Suppressor macrophage (primary cell): ENCODE data around the gene NSF.

Experiments
- DNase-seq, 4 experiments: peaks; one replicate each; pipeline ENCODE4 v3.0.0-alpha.2; 2020 to 2022

NSF gene

DNA sequence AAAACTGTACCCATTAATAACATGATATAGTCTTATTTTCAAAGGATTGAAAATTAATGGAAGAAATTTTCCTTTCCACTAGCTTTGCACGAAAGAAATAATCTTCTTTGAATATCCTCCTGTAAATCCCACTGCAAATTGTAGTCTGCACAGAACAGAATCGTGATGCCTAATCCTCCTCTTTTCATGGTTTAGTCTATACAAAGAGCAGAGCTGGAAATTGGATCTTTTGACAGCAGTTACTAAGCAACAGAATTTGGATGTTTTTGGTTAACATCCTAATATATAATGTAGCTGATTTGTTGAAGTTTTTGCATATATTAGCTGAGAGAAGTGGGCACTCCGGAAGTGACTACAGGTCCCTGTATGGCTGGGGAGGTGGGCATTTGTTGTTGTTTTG is 129.4 kb downstream of the NSF start:
- no peak for DNase-seq

DNA sequence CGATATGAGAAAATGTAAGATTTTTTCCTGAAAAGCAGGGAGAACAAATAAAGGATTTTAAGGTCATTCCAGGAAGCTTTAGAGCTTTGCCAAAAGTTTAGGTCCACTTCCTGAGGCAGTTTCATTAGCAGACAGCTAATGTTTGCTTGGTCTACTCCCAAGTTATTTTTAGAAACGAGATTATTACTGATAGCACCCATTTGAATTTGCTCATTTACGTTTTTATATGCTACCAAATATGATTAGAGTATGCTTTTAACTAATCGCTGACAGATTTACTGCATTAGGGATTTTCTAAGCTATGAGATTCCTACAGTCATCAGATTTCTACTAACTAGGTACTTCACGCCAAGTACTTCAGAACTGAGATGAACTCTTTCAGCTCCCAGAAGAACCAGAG is 129.9 kb downstream of the NSF start:
- DNase-seq, result no peak

DNA sequence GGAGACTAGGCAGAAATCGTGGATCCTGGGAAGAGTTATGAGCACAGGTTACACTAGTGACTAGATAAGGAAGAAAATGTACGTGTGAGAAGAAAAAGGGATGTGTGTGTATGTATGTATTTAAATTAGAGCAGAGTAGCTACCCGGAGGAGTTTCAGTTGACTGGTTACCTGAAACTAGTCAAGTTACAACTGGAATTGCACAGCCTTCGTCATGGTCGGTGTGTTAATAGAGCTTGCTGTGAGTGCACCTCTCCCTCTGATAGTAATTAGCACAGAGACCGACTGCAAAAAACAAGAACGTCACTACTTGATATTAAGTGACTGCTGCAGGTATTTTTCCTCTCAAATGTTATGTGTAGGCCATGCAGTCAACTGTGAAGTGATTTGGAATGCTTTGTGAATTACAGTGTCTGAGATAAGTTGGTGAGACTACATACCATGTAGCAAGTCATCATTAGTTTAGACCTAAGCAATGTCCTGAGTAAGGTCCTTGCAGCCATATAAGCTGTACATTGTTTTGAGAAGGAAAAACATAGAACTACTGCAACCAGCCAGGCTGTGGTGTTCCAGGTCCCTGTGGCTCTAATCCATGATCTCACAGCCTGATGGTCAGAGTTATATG is 132.3 kb downstream of the NSF start:
- no peak for DNase-seq

DNA sequence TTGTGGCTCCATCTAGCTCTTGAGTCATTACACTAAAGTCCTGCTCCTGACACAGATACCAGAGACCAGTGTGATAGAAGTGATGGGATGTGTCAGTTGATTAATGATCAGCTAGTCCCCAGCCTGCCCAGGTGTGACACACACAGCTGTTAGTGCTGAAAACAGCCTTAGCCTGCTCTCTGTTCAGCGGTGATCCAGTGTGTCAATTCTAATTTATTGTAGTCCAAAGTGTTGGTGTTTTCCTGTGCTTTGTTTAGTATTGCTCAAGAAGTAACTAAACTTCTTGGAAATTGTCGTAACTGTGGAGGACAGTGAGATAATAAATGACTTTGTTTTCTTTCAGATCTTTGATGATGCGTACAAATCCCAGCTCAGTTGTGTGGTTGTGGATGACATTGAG is 135.7 kb downstream of the NSF start:
- DNase-seq, result no peak

DNA sequence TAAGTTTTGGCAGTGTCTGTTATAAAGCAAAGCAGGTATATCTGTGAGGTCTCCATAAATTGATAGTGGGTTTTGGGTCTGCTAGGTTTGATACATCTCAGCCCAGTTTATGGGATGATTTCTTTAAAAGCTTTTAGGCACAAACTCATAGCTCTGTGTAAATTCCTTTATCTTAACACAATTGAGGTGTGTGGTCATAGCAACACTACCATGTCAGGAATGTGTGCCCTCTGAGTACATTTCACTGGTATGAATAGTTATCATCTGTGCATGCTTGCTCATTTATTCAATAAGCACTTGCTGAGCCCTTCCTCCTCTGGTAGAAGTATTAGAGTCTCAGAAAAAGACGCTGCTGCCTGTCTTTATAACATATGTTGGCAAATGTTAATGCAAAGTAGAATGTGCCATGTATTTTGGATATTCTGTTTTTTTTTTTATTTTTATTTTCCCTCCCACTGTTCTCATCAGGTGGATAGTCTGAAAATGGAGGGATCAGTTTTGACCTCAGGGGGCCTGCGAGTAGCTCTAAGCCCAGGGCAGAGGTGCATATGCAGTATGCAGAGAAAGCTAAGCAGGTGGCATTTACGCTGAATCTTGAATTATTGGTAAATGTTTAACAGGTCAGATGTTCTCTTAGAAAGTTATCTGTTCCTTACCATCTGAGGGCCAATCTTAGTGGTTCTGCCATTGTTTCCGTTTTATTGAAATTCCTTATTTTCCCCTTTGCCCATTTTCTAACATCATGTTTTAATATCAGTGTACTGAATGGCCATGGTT is 137.3 kb downstream of the NSF start:
- DNase-seq, result no peak

DNA sequence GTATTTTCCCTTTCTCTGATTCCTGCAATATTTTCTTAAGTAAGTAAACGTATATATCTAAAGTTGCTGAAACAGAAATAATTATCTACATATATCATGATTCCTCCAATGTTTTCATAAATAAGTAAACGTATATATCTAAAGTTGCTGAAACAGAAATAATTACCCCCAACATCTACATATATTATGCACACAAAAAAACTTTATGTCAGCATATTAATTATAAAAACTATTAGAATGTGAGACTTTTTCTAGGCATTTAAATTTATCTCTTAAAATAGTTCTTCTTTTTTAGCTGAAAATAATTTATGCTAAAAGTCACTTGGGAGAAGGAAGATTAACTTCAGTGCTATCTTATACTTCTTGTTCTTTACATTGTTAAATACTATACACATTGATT is 139.6 kb downstream of the NSF start:
- DNase-seq, result no peak

DNA sequence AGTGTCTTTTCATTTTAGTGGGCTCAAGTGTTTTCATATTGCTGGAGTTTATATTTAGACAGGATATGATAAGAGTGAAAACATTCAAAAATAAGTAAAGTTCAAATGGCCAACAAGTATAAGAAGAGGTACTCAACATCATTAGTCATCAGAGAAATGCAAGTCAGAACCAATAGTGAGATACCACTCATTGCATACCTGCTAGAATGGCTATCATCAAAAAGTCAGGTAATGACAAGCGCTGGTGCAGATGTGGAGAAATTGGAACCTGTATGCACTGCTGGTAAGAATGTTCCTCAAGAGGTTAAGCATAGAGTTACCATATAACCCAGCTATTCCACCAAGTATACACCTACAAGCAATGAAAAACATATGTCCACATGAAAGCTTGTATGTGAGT is 140.2 kb downstream of the NSF start:
- DNase-seq, result no peak

DNA sequence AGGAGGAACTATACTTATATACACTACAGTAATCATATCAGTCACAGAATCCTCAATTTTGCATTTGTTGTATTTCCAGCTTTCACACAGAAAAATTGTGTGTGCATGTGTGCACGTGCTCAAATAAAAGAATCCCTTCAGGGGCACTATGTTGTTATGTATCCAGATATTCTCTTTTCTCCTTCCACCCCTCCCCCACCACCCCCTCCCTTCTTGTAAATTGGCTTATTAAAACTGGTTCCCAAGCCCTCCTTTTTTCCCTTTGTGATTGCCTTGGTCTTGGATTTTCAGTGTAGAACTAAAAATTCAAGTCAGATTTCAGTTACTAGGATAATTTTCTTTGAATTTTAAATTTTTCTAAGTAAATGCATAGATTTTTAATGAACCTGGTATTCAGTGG is 141.7 kb downstream of the NSF start:
- no peak for DNase-seq

DNA sequence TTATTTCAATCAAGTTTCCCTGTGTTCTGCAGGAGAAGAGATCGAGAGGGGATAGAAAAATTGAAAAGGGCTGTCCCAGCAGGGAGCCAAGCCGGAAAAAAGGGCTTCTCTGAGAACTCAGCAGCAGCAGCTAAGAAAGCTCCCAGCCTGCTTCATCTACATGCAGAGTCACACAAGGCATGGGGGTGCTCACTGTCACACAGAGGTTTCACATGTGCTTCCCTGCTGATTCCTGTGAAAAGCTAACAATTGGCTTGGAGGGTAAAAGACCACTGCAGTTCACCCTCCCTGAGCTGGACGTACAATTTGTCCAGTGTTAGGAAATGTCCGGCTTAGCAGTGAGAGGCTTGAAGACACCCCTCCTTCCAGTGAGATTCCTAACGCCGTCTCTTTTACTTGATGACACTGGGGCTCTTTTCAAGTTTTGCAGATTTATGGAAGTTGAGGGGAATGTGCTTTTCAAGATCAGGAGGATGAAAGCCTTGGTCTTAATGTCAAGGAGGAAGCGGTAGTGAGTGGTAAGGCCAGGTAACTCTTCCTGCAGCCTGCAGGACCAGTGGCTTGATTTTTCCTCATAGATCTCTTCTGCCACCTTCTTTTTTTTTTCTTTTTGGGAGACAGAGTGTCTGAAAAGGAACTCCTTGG is 142.4 kb downstream of the NSF start:
- DNase-seq, result no peak

DNA sequence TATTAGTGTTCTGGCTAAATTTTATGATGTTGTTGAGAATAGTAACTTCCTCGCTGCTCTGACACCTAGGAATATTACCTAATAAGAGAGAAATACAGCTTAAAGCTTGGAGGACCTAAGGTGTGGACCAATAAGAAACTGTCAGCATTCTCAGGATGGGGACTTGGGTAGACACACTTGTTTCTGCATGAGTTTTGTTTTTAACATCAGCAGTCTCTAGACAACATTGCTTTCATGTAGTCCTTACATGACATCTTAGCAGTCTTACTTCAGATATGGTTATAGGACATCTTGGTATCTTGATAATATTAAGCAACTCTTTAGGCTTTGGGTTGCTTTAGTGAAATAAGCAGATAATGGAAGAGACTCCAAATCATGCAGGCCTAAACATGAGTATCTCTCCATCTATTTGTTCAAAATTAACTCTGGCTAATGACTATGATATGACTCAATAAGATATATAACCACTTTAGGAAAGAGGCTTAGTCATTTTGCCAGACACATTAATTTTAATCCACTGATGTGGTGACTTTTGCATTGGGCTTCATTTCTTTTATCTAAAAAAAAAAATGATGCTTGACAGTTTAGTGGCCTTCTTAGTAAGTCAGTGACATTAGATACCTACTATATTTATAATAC is 143.5 kb downstream of the NSF start:
- no peak for DNase-seq

DNA sequence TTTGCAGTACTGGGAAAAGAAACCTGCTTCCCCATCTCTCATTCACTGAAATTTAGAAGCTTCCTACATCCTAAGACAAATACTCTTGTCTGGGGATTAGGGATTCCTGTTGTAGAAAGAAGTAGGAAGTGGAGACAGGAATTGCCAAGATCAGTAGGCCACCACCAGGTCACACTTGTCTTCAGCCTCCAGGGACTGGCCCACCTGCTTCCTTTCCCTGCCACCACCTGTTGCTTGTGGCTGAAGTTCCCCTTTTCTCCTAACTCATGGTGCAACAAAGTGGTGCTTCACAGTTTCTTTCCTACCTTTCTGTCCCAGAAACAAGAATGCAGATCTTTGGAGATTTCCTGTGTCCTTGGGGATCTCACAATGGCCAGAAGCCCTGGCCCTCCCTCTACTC is 145.6 kb downstream of the NSF start:
- peak in 1 of 4 experiments; percentile 2 for DNase-seq

DNA sequence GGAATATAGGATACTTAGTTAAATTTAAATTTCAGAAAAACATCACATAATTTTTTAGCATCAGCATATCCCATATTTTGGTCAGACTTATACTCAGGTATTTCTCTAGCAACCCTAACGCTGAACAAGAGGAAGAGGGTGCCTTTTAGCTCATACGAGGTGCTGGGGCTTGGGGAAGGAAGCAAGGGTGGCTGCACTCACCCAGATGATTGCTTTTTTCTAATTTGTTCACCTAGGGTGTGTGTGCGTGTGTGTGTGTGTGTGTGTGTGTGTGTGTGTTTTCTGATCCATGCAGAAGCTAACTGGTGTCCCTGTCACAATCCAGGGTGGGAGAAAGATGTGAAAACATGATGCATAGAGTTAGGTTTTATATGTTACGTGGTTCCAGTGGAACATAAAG is 146.9 kb downstream of the NSF start:
- no peak for DNase-seq

DNA sequence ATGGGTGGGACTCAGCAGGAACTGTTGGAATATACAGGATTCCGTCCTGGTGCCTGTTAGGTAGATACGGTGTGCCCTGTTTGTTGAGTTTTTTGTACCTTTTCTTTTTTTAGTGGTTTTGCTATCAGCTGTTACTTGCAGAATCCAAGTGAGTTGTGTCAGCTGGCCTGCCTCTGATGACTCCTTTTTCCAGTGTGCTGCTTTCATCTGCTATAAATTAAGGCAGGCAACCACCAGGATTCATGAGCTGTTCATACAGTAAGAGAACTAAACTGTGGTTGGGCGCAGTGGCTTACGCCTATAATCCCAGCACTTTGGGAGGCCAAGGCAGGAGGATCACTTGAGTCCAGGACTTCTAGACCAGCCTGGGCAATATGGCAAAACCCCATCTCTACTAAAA is 148.1 kb downstream of the NSF start:
- no peak for DNase-seq

DNA sequence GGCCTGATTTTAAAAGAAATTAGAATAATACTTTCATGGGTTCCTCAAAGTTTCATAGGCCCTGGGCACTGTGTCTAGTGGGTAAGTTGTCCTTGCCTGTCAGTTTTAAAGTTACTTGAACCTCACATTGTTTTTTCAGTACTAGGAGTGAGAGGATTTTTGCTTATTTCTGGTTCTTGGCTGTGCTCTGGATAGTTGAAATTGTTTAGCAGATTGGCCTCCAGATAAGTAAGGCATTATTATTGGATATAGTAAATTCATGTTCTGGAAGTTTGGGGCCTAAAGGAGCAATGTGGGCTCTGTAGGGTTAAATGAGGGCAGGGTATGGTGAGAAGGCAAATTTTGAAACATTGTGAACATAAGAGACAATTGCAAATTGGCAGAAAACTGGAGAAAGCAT is 149.5 kb downstream of the NSF start:
- no peak for DNase-seq

DNA sequence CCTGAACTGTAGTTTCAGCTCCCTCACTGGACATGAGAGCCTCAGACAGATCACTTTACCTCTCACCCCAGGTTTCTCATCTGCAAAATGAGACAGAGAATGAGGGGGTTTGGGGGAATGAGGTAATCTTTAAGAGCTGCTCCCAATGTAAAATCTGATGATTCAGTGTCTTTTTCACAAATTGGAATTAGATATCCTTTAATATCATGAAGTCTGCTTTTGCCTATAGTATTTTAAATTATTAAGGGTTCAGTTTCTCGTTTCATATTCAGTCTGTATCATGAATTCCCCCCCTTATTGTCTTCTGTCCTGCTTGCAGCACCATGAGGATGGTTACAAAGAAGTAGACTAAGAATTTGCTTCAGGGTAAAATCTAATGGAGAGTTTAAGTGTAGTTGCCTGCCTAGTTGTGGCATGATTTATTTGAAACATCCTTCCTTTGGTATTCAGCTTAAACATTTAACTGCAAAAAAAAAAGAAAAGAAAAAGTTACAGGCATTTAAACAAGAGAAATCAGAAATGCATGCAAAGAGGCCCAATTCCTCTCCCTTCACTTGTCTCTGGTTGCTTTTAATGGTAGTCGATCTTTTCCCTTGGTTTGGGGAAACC is 150.8 kb downstream of the NSF start:
- DNase-seq, result no peak

DNA sequence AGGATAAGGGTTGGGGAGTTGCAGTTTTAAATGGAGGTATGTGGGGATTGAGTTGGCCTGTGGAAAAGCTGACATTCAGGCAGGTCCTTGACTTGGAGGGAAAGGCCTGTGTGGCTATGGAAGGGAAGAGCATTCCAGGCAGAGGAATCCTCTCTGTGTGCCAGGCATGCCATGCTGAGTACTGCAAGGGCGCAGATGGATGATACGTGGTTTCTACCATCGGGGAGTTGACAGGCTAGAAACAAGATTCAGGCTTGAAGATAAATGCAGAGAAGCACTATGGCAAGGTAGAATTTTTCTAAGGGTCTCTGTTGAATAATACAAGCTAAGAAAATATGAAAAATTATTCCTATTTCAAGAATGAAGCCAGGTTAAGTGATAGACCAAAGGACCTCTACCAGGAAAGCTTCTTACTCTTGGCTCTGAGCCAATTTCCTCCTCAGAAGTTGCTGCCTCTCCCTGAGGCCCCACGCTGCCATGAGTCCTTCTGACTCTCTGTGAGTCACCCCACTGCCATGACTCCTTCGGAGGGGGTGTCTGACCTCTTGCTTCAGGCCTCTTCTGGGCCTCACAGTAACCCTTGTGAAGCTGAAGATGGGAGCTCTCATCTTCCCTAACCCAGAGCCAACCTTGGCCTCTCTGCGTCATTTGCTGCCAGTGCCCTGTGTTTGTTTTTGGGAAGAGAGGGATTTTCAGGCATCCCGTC is 152.2 kb downstream of the NSF start:
- peak; percentile 77 to 92 (median 86) for DNase-seq

DNA sequence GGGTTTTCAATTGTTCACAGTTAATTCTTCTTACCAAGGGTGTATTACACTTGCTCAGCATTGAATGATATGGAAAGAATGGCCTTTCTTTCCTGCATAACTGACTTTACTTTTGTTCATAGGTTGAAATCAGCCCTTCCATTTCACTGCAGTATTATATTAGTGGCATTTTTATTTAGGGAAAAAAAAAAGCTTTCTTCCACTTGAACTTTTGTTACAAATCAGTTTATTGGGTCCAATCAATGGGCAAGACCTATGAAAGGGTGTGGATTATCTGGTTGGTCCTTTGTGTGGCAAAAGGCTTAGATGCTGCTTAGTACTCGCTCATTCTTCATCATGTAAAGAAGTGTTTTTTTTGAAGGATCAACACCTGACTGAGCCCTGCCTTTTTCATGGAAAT is 154.0 kb downstream of the NSF start:
- DNase-seq, result no peak

DNA sequence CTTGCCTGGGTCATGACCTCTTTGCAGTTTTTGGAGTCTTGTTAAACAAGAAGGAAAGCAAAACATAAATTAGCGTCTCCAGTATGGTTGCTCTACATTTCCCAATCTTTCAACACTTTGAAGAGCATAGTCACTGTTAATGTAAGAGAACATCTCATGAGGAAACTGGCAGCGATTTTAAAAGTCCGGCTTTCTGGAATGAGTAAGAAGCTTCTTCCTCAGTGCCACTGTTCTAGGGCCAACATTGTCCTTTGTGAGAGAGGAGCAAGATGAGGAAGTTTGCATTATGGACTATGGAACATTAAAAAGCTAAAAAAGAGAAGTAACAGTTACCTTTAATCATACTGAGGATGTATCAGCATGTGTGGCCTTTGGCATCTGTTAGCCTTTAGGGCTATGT is 154.9 kb downstream of the NSF start:
- peak; percentile 37 to 74 (median 48) for DNase-seq

DNA sequence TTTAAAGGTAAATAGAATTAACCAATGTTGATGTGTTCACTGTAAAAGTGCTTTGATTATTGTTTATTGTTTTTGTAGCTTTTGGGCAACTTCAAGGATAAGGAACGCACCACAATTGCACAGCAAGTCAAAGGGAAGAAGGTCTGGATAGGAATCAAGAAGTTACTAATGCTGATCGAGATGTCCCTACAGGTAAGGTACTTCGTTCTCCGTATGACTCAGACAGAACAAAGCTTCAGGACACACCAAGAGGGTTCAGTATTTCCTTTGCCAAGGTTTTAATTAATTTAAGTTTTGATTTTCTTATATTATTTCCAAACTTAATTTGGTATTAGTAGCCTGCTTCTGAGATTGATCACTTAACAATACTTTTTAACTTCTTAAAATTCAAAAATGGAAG is 161.0 kb downstream of the NSF start:
- no peak for DNase-seq

DNA sequence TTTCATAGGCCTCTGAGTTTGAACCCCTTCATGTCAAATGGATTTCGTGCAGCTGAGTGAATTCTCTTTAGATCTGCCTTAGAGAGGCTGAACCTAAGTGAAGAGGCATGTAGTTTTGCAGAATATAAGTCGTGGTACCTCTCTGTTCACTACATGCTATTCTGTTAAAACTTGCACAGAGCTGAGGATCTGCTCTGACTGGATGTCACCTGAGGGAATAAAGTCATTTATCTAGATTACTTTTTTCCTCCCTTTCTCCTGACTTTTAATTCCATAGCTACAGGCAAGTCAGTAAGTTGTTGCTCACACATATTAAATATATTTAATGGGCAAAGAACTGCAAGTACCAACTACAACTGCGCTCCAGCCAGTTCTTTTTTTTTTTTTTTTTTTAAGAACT is 163.3 kb downstream of the NSF start:
- DNase-seq, result no peak

DNA sequence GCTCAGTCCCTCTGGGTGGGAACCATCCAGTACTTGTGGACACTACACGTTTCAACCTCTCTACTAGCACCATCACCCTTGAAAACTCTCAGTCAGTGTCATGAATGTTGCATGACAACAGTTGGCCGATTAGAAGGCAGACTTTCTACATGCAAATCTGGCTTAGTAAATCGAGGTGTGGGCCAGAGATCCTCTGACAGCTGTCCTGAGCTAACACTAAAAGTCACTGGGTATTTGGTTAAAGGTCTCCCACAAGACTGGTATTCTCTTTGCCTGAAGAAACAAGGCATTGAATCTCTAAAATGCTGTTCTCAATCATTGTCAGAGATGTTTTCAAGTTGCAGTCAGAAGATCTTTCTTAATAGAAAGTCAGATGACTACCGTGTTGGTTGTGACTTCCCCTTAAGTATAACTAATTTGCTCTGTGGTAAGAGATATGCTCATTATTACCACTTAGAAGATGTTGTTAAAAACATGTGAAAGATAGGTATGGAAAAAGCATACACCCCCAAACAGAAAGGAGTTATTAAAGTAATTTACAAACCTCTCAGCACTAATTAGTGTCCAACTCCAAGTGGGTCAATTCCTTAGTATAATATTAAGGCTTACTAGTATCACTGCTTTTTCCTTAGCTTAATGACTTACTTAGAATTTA is 165.7 kb downstream of the NSF start:
- peak in 3 of 4 experiments; percentile 14 to 56 (median 50) for DNase-seq

DNA sequence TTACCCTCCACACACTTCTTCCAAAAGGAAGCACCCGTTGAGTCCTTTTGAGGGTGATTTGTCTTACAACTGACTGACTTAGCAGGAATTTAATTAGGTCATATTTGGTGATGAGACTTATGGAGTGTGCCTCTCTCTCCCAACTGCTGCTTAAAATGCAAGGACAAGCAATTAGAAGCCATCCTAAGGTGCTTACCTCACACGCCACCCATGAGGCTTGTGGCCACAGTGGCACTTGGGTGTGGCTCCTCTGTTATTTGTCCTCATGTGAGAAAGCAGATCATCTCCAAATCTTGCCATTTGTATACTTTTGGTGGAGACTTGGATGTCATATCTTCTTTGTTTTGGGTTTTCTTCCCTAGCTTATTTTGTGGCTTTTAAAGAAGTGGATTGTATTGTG is 166.4 kb downstream of the NSF start:
- peak in 1 of 4 experiments; percentile 7 for DNase-seq
